Measurements from ENCODE around the gene KLC1. TPM values are rescaled to one million over a fixed set of nuclear protein-coding genes. Genes with fewer than 3 reads are reported as not detected.

Gene KLC1
- total RNA-seq, 1 donor from 2014 or later, result 169 TPM

- no peaks in the 10 kb centered on the region for H3K27me3 Mint-ChIP-seq (ENCODE audit: low read depth)
- no peak for DNase-seq (ENCODE audit: low spot score)
- H3K27ac Mint-ChIP-seq, result no peak overlapping the region
- no peaks in the 10 kb centered on the region for H3K4me1 Mint-ChIP-seq (ENCODE audit: low read depth)
- H3K9me3 Mint-ChIP-seq, result no peaks in the 10 kb centered on the region
- intact Hi-C loops (cut with micrococcal nuclease), result no loop called here
- peaks cover 42% of the 10 kb centered on the region for H3K36me3 Mint-ChIP-seq (ENCODE audit: low read depth)
- no peak overlapping the region for H3K4me3 Mint-ChIP-seq (ENCODE audit: low read depth)
Measured at GRCh38 chr14:103707329-103708263, 78.6 kb downstream of the KLC1 start.

- peaks cover 41% of the 10 kb centered on the region for H3K36me3 Mint-ChIP-seq (ENCODE audit: low read depth)
- intact Hi-C loops (cut with micrococcal nuclease), result no loop called here
Measured at GRCh38 chr14:103708750-103709187, 79.8 kb downstream of the KLC1 start.

GRCh38 chr14:103709814-103710213 lies 80.8 kb downstream of the KLC1 start:
- Mint-ChIP-seq H3K9me3 (no peaks in the 10 kb centered on the region), H3K27me3 (ENCODE audit: low read depth) (no peaks in the 10 kb centered on the region), H3K4me3 (ENCODE audit: low read depth) (no peak overlapping the region), H3K36me3 (ENCODE audit: low read depth) (peaks cover 36% of the 10 kb centered on the region), H3K4me1 (ENCODE audit: low read depth) (peaks cover 14% of the 10 kb centered on the region), H3K27ac (no peak overlapping the region)
- intact Hi-C loops (cut with micrococcal nuclease), result loop anchor here (10.0 kb wide), 1 partner anchor 85 kb away; the partner anchor contains the start of gene KLC1
- no peak for DNase-seq (ENCODE audit: low spot score)

More at GRCh38 chr14:103708750-103709187, 79.8 kb downstream of the KLC1 start:
- Mint-ChIP-seq H3K27ac (no peak overlapping the region), H3K4me3 (ENCODE audit: low read depth) (no peak overlapping the region), H3K4me1 (ENCODE audit: low read depth) (peaks cover 9% of the 10 kb centered on the region), H3K27me3 (ENCODE audit: low read depth) (no peaks in the 10 kb centered on the region), H3K9me3 (no peaks in the 10 kb centered on the region)
- DNase-seq (ENCODE audit: low spot score), result no peak

- Mint-ChIP-seq H3K9me3 (no peaks in the 10 kb centered on the region), H3K4me3 (ENCODE audit: low read depth) (no peak overlapping the region), H3K27ac (no peak overlapping the region), H3K27me3 (ENCODE audit: low read depth) (no peaks in the 10 kb centered on the region), H3K36me3 (ENCODE audit: low read depth) (peaks cover 31% of the 10 kb centered on the region), H3K4me1 (ENCODE audit: low read depth) (peaks cover 14% of the 10 kb centered on the region)
- intact Hi-C loops (cut with micrococcal nuclease), result loop anchor here (10.0 kb wide), 1 partner anchor 86 kb away; the partner anchor contains the start of gene KLC1
- no peak for DNase-seq (ENCODE audit: low spot score)
Measured at GRCh38 chr14:103710771-103711377, 81.9 kb downstream of the KLC1 start.

- H3K27me3 Mint-ChIP-seq (ENCODE audit: low read depth), result no peaks in the 10 kb centered on the region
- no peaks in the 10 kb centered on the region for H3K9me3 Mint-ChIP-seq
- H3K4me3 Mint-ChIP-seq (ENCODE audit: low read depth), result no peak overlapping the region
- H3K4me1 Mint-ChIP-seq (ENCODE audit: low read depth), result peaks cover 16% of the 10 kb centered on the region
- intact Hi-C loops (cut with micrococcal nuclease), result loop anchor here (10.0 kb wide), 1 partner anchor 87 kb away; the partner anchor contains the start of gene KLC1
- DNase-seq (ENCODE audit: low spot score), result no peak
- H3K36me3 Mint-ChIP-seq (ENCODE audit: low read depth), result peaks cover 31% of the 10 kb centered on the region
- H3K27ac Mint-ChIP-seq, result no peak overlapping the region
Measured at GRCh38 chr14:103711516-103712431, 82.8 kb downstream of the KLC1 start.

- Mint-ChIP-seq H3K27me3 (ENCODE audit: low read depth) (no peaks in the 10 kb centered on the region), H3K27ac (no peak overlapping the region), H3K4me1 (ENCODE audit: low read depth) (peaks cover 23% of the 10 kb centered on the region), H3K4me3 (ENCODE audit: low read depth) (peak overlapping the region; percentile 2), H3K9me3 (no peaks in the 10 kb centered on the region), H3K36me3 (ENCODE audit: low read depth) (peaks cover 34% of the 10 kb centered on the region)
- no peak for DNase-seq (ENCODE audit: low spot score)
- intact Hi-C loops (cut with micrococcal nuclease), result loop anchor here (10.0 kb wide), 1 partner anchor 88 kb away; the partner anchor contains the start of gene KLC1
Measured at GRCh38 chr14:103712633-103713247, 83.7 kb downstream of the KLC1 start.

- Mint-ChIP-seq H3K4me3 (ENCODE audit: low read depth) (peak overlapping the region; percentile 91), H3K36me3 (ENCODE audit: low read depth) (peaks cover 33% of the 10 kb centered on the region), H3K4me1 (ENCODE audit: low read depth) (peaks cover 23% of the 10 kb centered on the region), H3K9me3 (no peaks in the 10 kb centered on the region), H3K27me3 (ENCODE audit: low read depth) (no peaks in the 10 kb centered on the region), H3K27ac (peak overlapping the region; percentile 21)
- intact Hi-C loops (cut with micrococcal nuclease), result loop anchor here (10.0 kb wide), 1 partner anchor 89 kb away; the partner anchor contains the start of gene KLC1
- DNase-seq (ENCODE audit: low spot score), result no peak
Measured at GRCh38 chr14:103713304-103714062, 84.5 kb downstream of the KLC1 start.

GRCh38 chr14:103714063-103714724 lies 85.2 kb downstream of the KLC1 start:
- peaks cover 27% of the 10 kb centered on the region for H3K36me3 Mint-ChIP-seq (ENCODE audit: low read depth)
- peak overlapping the region; percentile 65 for H3K27ac Mint-ChIP-seq
- intact Hi-C loops (cut with micrococcal nuclease), result loop anchor here (10.0 kb wide), 1 partner anchor 89 kb away; the partner anchor contains the start of gene KLC1
- H3K4me1 Mint-ChIP-seq (ENCODE audit: low read depth), result peaks cover 26% of the 10 kb centered on the region
- no peaks in the 10 kb centered on the region for H3K9me3 Mint-ChIP-seq
- H3K4me3 Mint-ChIP-seq (ENCODE audit: low read depth), result peak overlapping the region; percentile 91
- DNase-seq (ENCODE audit: low spot score), result no peak
- H3K27me3 Mint-ChIP-seq (ENCODE audit: low read depth), result no peaks in the 10 kb centered on the region

GRCh38 chr14:103715052-103716000 lies 86.3 kb downstream of the KLC1 start, which contains the start of the genes XRCC3 and ZFYVE21:
TSS of gene XRCC3 (minus strand) at chr14:103715451. CDS start at chr14:103711087, 4,364 bp downstream.
TSS of gene ZFYVE21 (plus strand) at chr14:103715810. CDS start at chr14:103715842, 32 bp downstream.
- no peaks in the 10 kb centered on the region for H3K27me3 Mint-ChIP-seq (ENCODE audit: low read depth)
- H3K4me1 Mint-ChIP-seq (ENCODE audit: low read depth), result peaks cover 30% of the 10 kb centered on the region
- H3K4me3 Mint-ChIP-seq (ENCODE audit: low read depth), result peak within 1 kb of the TSS; percentile 91
- peak; percentile 100 for DNase-seq (ENCODE audit: low spot score)
- no peaks in the 10 kb centered on the region for H3K9me3 Mint-ChIP-seq
- H3K36me3 Mint-ChIP-seq (ENCODE audit: low read depth), result peaks cover 23% of the 10 kb centered on the region
- intact Hi-C loops (cut with micrococcal nuclease), result loop anchor here (1.0 to 10.0 kb wide), 2 partner anchors 91 to 153 kb away; partner anchors contain the start of genes BAG5, COA8 and KLC1
- peak within 1 kb of the TSS; percentile 89 for H3K27ac Mint-ChIP-seq
